H1 (cell line): Measurements from ENCODE around the gene OSCP1. TPM values are rescaled to one million over a fixed set of nuclear protein-coding genes. Genes with fewer than 3 reads are reported as not detected.

Experiments used
- ASH2L ChIP-seq: fragments of 200-600, 300-600 bp; sonication (generic); IDR thresholded peaks from one replicate; pipeline ENCODE4 v1.7.1; 2017; ENCODE audit warnings: low read length
- ATF3 ChIP-seq: IDR thresholded peaks from 2 replicates; pipeline ENCODE4 v1.6.1; 2011; ENCODE audit warnings: low read depth, mild to moderate bottlenecking, low read length; ENCODE audit not compliant: insufficient read depth
- BCL11A ChIP-seq, 2 experiments: IDR thresholded peaks; one replicate each; pipeline ENCODE4 v1.6.1; 2011; ENCODE audit warnings: low read depth in 2 of 2, low read length in 2 of 2, mild to moderate bottlenecking in 2 of 2
- CBX5 ChIP-seq: fragments of 300-800, 300-1000 bp; sonication (generic); IDR thresholded peaks from 2 replicates; pipeline ENCODE4 v1.7.1; 2016; ENCODE audit warnings: antibody characterized with exemption, low read length, low read depth
- E2F6 ChIP-seq: IDR thresholded peaks from 2 replicates; pipeline ENCODE4 v1.6.1; 2012; ENCODE audit warnings: inconsistent platforms
- JUND ChIP-seq: IDR thresholded peaks from 2 replicates; pipeline ENCODE4 v1.6.1; 2011; ENCODE audit warnings: mild to moderate bottlenecking, improper control_type of control experiment, low read length
- NANOG ChIP-seq: IDR thresholded peaks from 2 replicates; pipeline ENCODE4 v1.6.1; 2011; ENCODE audit warnings: low read length, low read depth, mild to moderate bottlenecking, inconsistent platforms; ENCODE audit not compliant: insufficient read depth, poor library complexity, severe bottlenecking
- NRF1 ChIP-seq: IDR thresholded peaks from 2 replicates; pipeline ENCODE4 v1.6.1; 2011; ENCODE audit warnings: mild to moderate bottlenecking, low read depth, low read length, improper control_type of control experiment
- POLR2A ChIP-seq, 2 experiments: IDR thresholded peaks; 1 replicate in 1 of 2; 2 replicates in 1 of 2; pipeline ENCODE4 v1.6.1; 2011; ENCODE audit warnings: low read depth in 2 of 2, low read length in 2 of 2, mild to moderate bottlenecking in 2 of 2; ENCODE audit errors: control extremely low read depth in 1 of 2
- POLR2AphosphoS5 ChIP-seq: IDR thresholded peaks from 2 replicates; pipeline ENCODE4 v1.6.1; 2011; ENCODE audit warnings: low read depth, low read length
- POU5F1 ChIP-seq: IDR thresholded peaks from 2 replicates; pipeline ENCODE4 v1.6.1; 2011; ENCODE audit warnings: low read depth, mild to moderate bottlenecking, low read length, moderate library complexity
- RFX5 ChIP-seq: IDR thresholded peaks from 2 replicates; pipeline ENCODE4 v1.6.1; 2011; ENCODE audit warnings: low read depth, low read length, improper control_type of control experiment, borderline replicate concordance
- RNF2 ChIP-seq: fragments of 200-900, 300-1000 bp; sonication (generic); IDR thresholded peaks from 2 replicates; pipeline ENCODE4 v1.7.1; 2016; ENCODE audit warnings: borderline replicate concordance, low read depth, mild to moderate bottlenecking, antibody characterized with exemption, low read length; ENCODE audit not compliant: poor library complexity, severe bottlenecking; ENCODE audit errors: missing control alignments
- SIX5 ChIP-seq: IDR thresholded peaks from 2 replicates; pipeline ENCODE4 v1.6.1; 2011; ENCODE audit warnings: mild to moderate bottlenecking, low read depth, low read length
- SP1 ChIP-seq: IDR thresholded peaks from 2 replicates; pipeline ENCODE4 v1.6.1; 2011; ENCODE audit warnings: low read depth, low read length
- TAF1 ChIP-seq: IDR thresholded peaks from 2 replicates; pipeline ENCODE4 v1.6.1; 2011; ENCODE audit warnings: mild to moderate bottlenecking, low read depth, low read length
- TCF12 ChIP-seq: IDR thresholded peaks from 2 replicates; pipeline ENCODE4 v1.6.1; 2011; ENCODE audit warnings: low read depth, mild to moderate bottlenecking, low read length
- USF2 ChIP-seq: IDR thresholded peaks from 2 replicates; pipeline ENCODE4 v1.6.1; 2011; ENCODE audit warnings: low read length, improper control_type of control experiment
- ZNF274 ChIP-seq: IDR thresholded peaks from 2 replicates; pipeline ENCODE4 v1.7.0; 2012; ENCODE audit warnings: low read length, borderline replicate concordance; ENCODE audit errors: extremely low read depth
- polyA plus RNA-seq, 7 experiments: library from polyadenylated mRNA; depleted of rRNA in 3 of 7; stranded (reverse) in 5 of 7; unstranded in 2 of 7; fragments of >200 nt in 5 of 7; fragments of 200-250 nt in 2 of 7; gene quantifications; 1 replicate in 5 of 7; 2 replicates in 1 of 7; 4 replicates in 1 of 7; pipeline versions ENCODE4 v1.2.1 to v1.2.3, GENCODE V29; 2011 to 2013; ENCODE audit warnings: missing spikeins in 2 of 7, mixed read lengths in 2 of 7
- total RNA-seq: library from RNA; stranded (reverse); fragmentation: NEBNext Ultra II Directional; extraction: Animal tissue kit (Norgen Biotek cat#: 25700); gene quantifications from 2 replicates; pipeline ENCODE4 v1.2.1, GENCODE V29; 2021
- TF ChIP-seq, protein P1 (sequence below): IDR thresholded peaks from 2 replicates; pipeline ENCODE4 v1.6.1; 2012; ENCODE audit warnings: low read length, inconsistent platforms

The OSCP1 gene
- total and polyA plus RNA-seq, 2 of the 8 experiments (the other 6 are each of a cell fraction or from before 2014, with no cell fraction given) = 1.8 to 3.3 TPM

GRCh38 chr1:36397378-36398230, 52.6 kb downstream of the OSCP1 start, which contains the start of gene LSM10 (continued):
- TF ChIP-seq SP1 (0 out of 2 replicates have a peak, but pooled peaks have one; percentile 28), NANOG (no peak), POLR2AphosphoS5 (peak; percentile 61; the same call in 1 of the 2 replicates), SIX5 (peak; percentile 74), RFX5 (no peak), ZNF274 (no peak), ASH2L (peak; percentile 83), RNF2 (no peak), POU5F1 (no peak), TCF12 (no peak), NRF1 (no peak), TAF1 (peak; percentile 91), ATF3 (no peak), POLR2A (IDR thresholded peaks at IDR 0.05; ENCODE audit: control extremely low read depth in 1 of 2, low read depth in 2 of 2, low read length in 2 of 2) (peak; percentile 27 to 82), USF2 (no peak), CBX5 (no peak), JUND (no peak), BCL11A (IDR thresholded peaks at IDR 0.05; ENCODE audit: low read depth in 2 of 2, low read length in 2 of 2) (no peak), E2F6 (no peak)
- TF ChIP-seq, protein P1, sequence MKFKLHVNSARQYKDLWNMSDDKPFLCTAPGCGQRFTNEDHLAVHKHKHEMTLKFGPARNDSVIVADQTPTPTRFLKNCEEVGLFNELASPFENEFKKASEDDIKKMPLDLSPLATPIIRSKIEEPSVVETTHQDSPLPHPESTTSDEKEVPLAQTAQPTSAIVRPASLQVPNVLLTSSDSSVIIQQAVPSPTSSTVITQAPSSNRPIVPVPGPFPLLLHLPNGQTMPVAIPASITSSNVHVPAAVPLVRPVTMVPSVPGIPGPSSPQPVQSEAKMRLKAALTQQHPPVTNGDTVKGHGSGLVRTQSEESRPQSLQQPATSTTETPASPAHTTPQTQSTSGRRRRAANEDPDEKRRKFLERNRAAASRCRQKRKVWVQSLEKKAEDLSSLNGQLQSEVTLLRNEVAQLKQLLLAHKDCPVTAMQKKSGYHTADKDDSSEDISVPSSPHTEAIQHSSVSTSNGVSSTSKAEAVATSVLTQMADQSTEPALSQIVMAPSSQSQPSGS = peak; percentile 56; the same call in 1 of the 2 replicates
